GM12874 (cell line): ENCODE results near the gene DARS1.

ENCODE experiments used
- CTCF ChIP-seq: IDR thresholded peaks from 2 replicates; pipeline ENCODE4 v1.5.1; 2011; ENCODE audit warnings: low read depth, mild to moderate bottlenecking, control low read depth, low read length, moderate library complexity; ENCODE audit not compliant: insufficient read depth

Gene DARS1

GRCh38 chr2:135963841-135964240 is 21.6 kb downstream of the DARS1 start:
- TF ChIP-seq CTCF = no peak

DNA sequence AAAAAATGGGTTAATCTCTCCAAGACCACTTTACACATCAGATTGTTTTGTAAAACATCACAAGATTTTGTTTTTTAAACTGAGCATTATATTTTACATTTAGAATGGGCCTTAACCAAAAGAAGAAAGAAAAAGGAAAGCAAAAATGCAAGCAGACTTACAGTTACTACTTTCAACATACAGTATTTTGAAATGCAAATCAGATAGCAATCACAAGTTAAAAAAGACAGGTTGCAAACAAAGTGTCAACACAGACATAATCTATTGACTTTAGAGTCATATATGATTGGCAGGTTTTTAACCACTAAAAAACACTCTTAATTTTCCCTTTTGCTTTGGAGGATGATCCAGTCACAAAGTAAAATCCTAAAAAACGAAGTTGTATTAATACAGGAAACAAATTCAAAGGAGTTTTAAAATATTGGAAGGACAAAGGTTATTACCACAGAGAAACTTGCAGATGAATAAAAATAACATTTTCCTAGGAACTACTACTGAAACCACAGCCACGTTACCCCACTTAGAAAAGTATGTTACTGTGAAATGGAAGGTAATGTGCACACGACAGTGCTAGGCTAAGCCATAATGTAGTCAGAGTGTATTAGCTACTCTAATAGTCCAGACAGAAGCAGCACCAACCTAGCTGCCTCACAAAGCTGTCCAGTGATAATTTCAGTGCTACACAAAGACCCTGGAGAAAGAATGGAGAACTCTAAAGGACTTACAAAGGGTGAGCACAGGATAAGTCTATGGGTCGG is 22.9 kb downstream of the DARS1 start:
- no peak for TF ChIP-seq CTCF

- TF ChIP-seq CTCF = no peak
Measured at GRCh38 chr2:135960656-135961551, 24.5 kb downstream of the DARS1 start.

DNA sequence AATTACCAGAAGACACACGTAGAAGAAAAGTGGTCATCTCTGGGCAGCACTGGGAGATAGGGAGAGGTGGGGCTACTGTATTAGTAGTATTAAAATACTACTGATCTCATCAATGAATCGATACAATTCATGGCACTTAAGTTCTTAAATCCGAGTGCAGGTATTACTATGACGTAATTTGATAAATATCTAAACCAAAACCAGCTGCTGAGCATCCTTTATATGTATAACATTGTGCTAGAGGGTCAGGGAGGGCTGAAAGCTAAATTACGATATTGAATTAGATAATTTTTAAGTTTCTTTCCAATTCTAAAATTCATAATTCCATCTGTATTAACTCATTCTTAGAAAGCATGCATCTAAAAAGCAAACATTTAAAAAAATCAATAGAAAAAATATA is 25.3 kb downstream of the DARS1 start:
- no peak for TF ChIP-seq CTCF

GRCh38 chr2:135954020-135954601 is 31.3 kb downstream of the DARS1 start:
- TF ChIP-seq CTCF = no peak

DNA sequence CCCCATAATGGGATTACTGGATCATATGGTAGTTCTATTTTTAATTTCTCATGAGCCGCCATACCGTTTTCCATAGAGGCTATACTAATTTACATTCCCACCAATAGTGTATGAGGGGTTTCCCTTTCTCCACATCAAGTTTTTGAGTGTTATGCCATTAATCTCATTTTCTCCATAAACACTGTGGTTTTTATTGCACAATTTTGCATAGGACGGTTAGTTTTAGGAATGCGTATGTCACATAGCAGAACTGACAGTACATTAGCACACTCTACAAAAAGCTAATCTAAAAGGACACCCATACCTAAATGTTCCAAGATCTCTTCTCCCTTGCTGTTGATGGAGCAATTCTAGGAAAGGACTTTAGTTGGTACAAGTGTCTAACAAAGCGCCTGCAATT is 32.5 kb downstream of the DARS1 start:
- TF ChIP-seq CTCF = no peak

GRCh38 chr2:135951041-135951583 is 34.3 kb downstream of the DARS1 start:
- no peak for TF ChIP-seq CTCF
